H1 (cell line): ENCODE results near the gene ZNF727. TPM values are rescaled to one million over a fixed set of nuclear protein-coding genes. Genes with fewer than 3 reads are reported as not detected.

Experiments
- CTCF ChIA-PET: fragments of 300-600 bp; sonication (Branson Sonifier 250); formaldehyde crosslinking; loops from one replicate; lab custom pipeline; 2021; ENCODE audit not compliant: partially characterized antibody; lab: Charles Lee
- POLR2A ChIA-PET: fragments of 300-600 bp; sonication (Branson Sonifier 250); formaldehyde crosslinking; loops from one replicate; lab custom pipeline; 2021; ENCODE audit warnings: inconsistent platforms; ENCODE audit not compliant: partially characterized antibody; lab: Charles Lee
- DNase-seq, 2 experiments: peaks; one replicate each; pipeline versions ENCODE4 v3.0.0 to v3.0.0-alpha.2; 2010 to 2022; ENCODE audit warnings: low spot score in 2 of 2, low read depth in 1 of 2, mixed read lengths in 1 of 2
- FAIRE-seq: peaks from 2 replicates; lab custom pipeline; 2011; peaks lifted over from hg19 to GRCh38; lab: Jason Lieb, UNC
- H2AFZ ChIP-seq: 2 replicates; pipeline ENCODE4 v1.8.1; 2012; ENCODE audit warnings: low read length, inconsistent platforms
- H2AK5ac ChIP-seq: 2 replicates; pipeline ENCODE4 v1.6.1; 2013; ENCODE audit warnings: low read depth, low read length
- H2BK120ac ChIP-seq: replicated peaks from 2 replicates; pipeline ENCODE3; 2013; ENCODE audit warnings: low read depth, low read length, inconsistent platforms
- H2BK12ac ChIP-seq: 2 replicates; pipeline ENCODE4 v1.6.1; 2013; ENCODE audit warnings: low read depth, low read length
- H2BK15ac ChIP-seq: 2 replicates; pipeline ENCODE4 v1.6.1; 2013; ENCODE audit warnings: low read length
- H2BK20ac ChIP-seq: 2 replicates; pipeline ENCODE4 v1.6.1; 2013; ENCODE audit warnings: low read length
- H2BK5ac ChIP-seq: 2 replicates; pipeline ENCODE4 v1.6.1; 2013; ENCODE audit warnings: low read depth, low read length
- H3K14ac ChIP-seq: 2 replicates; pipeline ENCODE4 v1.6.1; 2013; ENCODE audit warnings: inconsistent platforms; ENCODE audit not compliant: insufficient read length
- H3K18ac ChIP-seq: 2 replicates; pipeline ENCODE4 v1.6.1; 2013; ENCODE audit warnings: low read length; ENCODE audit errors: extremely low read depth
- H3K23ac ChIP-seq: 2 replicates; pipeline ENCODE4 v1.6.1; 2013; ENCODE audit warnings: inconsistent platforms; ENCODE audit not compliant: insufficient read length
- H3K23me2 ChIP-seq: 2 replicates; pipeline ENCODE4 v1.6.1; 2013; ENCODE audit warnings: low read depth, low read length
- H3K27ac ChIP-seq: 2 replicates; pipeline ENCODE4 v1.6.1; 2011; ENCODE audit warnings: low read depth, low read length, inconsistent platforms
- H3K27me3 ChIP-seq, 4 experiments: replicated peaks in 1 of 4; 1 replicate in 1 of 4; 2 replicates in 3 of 4; pipeline versions ENCODE4 v1.6.1 to v1.8.1; 2011 to 2013; ENCODE audit warnings: low read length in 3 of 4, mild to moderate bottlenecking in 3 of 4, inconsistent platforms in 2 of 4, mixed read lengths in 2 of 4, moderate library complexity in 1 of 4; ENCODE audit not compliant: control insufficient read depth in 3 of 4, insufficient read depth in 3 of 4; ENCODE audit errors: extremely low read depth in 1 of 4
- H3K36me3 ChIP-seq, 4 experiments: 2 replicates each; pipeline versions ENCODE4 v1.6.1 to v1.8.1; 2011 to 2013; ENCODE audit warnings: mild to moderate bottlenecking in 4 of 4, low read length in 3 of 4, moderate library complexity in 2 of 4, control low read depth in 1 of 4, inconsistent platforms in 1 of 4; ENCODE audit not compliant: insufficient read depth in 4 of 4, control insufficient read depth in 2 of 4
- H3K4ac ChIP-seq: replicated peaks from 2 replicates; pipeline ENCODE3; 2013; ENCODE audit warnings: low read length, low read depth, mixed read lengths, inconsistent platforms; ENCODE audit not compliant: insufficient read length
- H3K4me1 ChIP-seq, 4 experiments: replicated peaks in 1 of 4; 1 replicate in 1 of 4; 2 replicates in 3 of 4; pipeline versions ENCODE4 v1.6.1 to v1.8.1; 2011 to 2013; ENCODE audit warnings: low read length in 3 of 4, inconsistent platforms in 2 of 4, mixed read lengths in 1 of 4; ENCODE audit not compliant: insufficient read depth in 4 of 4, control insufficient read depth in 3 of 4
- H3K4me2 ChIP-seq, 2 experiments: 2 replicates each; pipeline versions ENCODE4 v1.6.1 to v1.8.1; 2011 to 2013; ENCODE audit warnings: low read depth in 2 of 2, low read length in 2 of 2, control low read depth in 1 of 2, inconsistent platforms in 1 of 2, mild to moderate bottlenecking in 1 of 2; ENCODE audit not compliant: insufficient read depth in 1 of 2
- H3K4me3 ChIP-seq, 4 experiments: fragments of 200-600, 300-600 bp in 1 of 4; sonication (generic), shearing (Covaris generic), sonication (Bioruptor Twin) in 1 of 4; 2 replicates each; pipeline versions ENCODE4 v1.5.1 to v1.8.1; 2011 to 2016; ENCODE audit warnings: low read length in 4 of 4, low read depth in 3 of 4, control low read depth in 2 of 4, inconsistent platforms in 2 of 4, mild to moderate bottlenecking in 2 of 4, mixed read lengths in 1 of 4, moderate library complexity in 1 of 4; ENCODE audit not compliant: insufficient read depth in 2 of 4; ENCODE audit errors: extremely low read depth in 1 of 4
- H3K56ac ChIP-seq: replicated peaks from 2 replicates; pipeline ENCODE3; 2013; ENCODE audit warnings: low read depth, mild to moderate bottlenecking, mixed read lengths, low read length, inconsistent platforms; ENCODE audit not compliant: insufficient read length
- H3K79me1 ChIP-seq: 2 replicates; pipeline ENCODE4 v1.6.1; 2013; ENCODE audit warnings: low read depth, low read length, control low read depth
- H3K79me2 ChIP-seq, 2 experiments: 2 replicates each; pipeline versions ENCODE4 v1.6.1 to v1.8.1; 2012 to 2013; ENCODE audit warnings: low read length in 2 of 2, mild to moderate bottlenecking in 2 of 2, inconsistent platforms in 1 of 2; ENCODE audit not compliant: insufficient read depth in 2 of 2, control insufficient read depth in 1 of 2
- H3K9ac ChIP-seq, 4 experiments: replicated peaks in 1 of 4; 1 replicate in 1 of 4; 2 replicates in 3 of 4; pipeline versions ENCODE4 v1.6.1 to v1.8.1; 2011 to 2013; ENCODE audit warnings: low read depth in 3 of 4, low read length in 3 of 4, control low read depth in 2 of 4, mild to moderate bottlenecking in 2 of 4, moderate library complexity in 2 of 4, inconsistent platforms in 1 of 4; ENCODE audit errors: extremely low read depth in 1 of 4
- H3K9me3 ChIP-seq, 2 experiments: 2 replicates each; pipeline versions ENCODE4 v1.6.1 to v1.8.1; 2012 to 2013; ENCODE audit warnings: mild to moderate bottlenecking in 2 of 2, moderate library complexity in 2 of 2, control low read depth in 1 of 2, inconsistent platforms in 1 of 2, low read depth in 1 of 2, low read length in 1 of 2, mixed read lengths in 1 of 2; ENCODE audit not compliant: insufficient read depth in 2 of 2
- H4K20me1 ChIP-seq, 2 experiments: replicated peaks in 1 of 2; 2 replicates each; pipeline versions ENCODE3 to v1.8.1; 2011 to 2013; ENCODE audit warnings: inconsistent platforms in 2 of 2, low read length in 2 of 2, mild to moderate bottlenecking in 1 of 2; ENCODE audit not compliant: insufficient read depth in 2 of 2, control insufficient read depth in 1 of 2
- H4K5ac ChIP-seq: 2 replicates; pipeline ENCODE4 v1.6.1; 2013; ENCODE audit warnings: low read length, low read depth, mixed read lengths, inconsistent platforms; ENCODE audit not compliant: insufficient read length
- H4K8ac ChIP-seq: 2 replicates; pipeline ENCODE4 v1.8.0; 2013; ENCODE audit warnings: mild to moderate bottlenecking, moderate library complexity, low read length, inconsistent platforms; ENCODE audit not compliant: insufficient read depth; ENCODE audit errors: extremely low read depth
- H4K91ac ChIP-seq: replicated peaks from 2 replicates; pipeline ENCODE3; 2013; ENCODE audit warnings: low read length, mixed read lengths, inconsistent platforms; ENCODE audit not compliant: insufficient read length
- CBX8 ChIP-seq: fragments of 300-800, 300-1000 bp; sonication (generic); IDR thresholded peaks from 2 replicates; pipeline ENCODE4 v1.7.1; 2016; ENCODE audit warnings: low read depth, low read length, borderline replicate concordance
- GABPA ChIP-seq: IDR thresholded peaks from 2 replicates; pipeline ENCODE4 v1.6.1; 2011; ENCODE audit warnings: mild to moderate bottlenecking, low read length, moderate library complexity, borderline replicate concordance; ENCODE audit not compliant: insufficient read depth
- KDM1A ChIP-seq: fragments of 200-600, 300-600 bp; sonication (generic); IDR thresholded peaks from 2 replicates; pipeline ENCODE4 v1.7.1; 2016; ENCODE audit warnings: mild to moderate bottlenecking, low read length, borderline replicate concordance
- MAFK ChIP-seq: IDR thresholded peaks from 2 replicates; pipeline ENCODE4 v1.6.1; 2012; ENCODE audit warnings: low read depth, mild to moderate bottlenecking, improper control_type of control experiment, low read length
- NANOG ChIP-seq: IDR thresholded peaks from 2 replicates; pipeline ENCODE4 v1.6.1; 2011; ENCODE audit warnings: low read length, low read depth, mild to moderate bottlenecking, inconsistent platforms; ENCODE audit not compliant: insufficient read depth, poor library complexity, severe bottlenecking
- PHF8 ChIP-seq: fragments of 200-600 bp; sonication (generic); conservative IDR thresholded peaks from 2 replicates; pipeline ENCODE4 v1.7.1; 2012; ENCODE audit warnings: low read depth, mild to moderate bottlenecking, inconsistent platforms, low read length, moderate library complexity
- POLR2A ChIP-seq, 2 experiments: IDR thresholded peaks; 1 replicate in 1 of 2; 2 replicates in 1 of 2; pipeline ENCODE4 v1.6.1; 2011; ENCODE audit warnings: low read depth in 2 of 2, low read length in 2 of 2, mild to moderate bottlenecking in 2 of 2; ENCODE audit errors: control extremely low read depth in 1 of 2
- POU5F1 ChIP-seq: IDR thresholded peaks from 2 replicates; pipeline ENCODE4 v1.6.1; 2011; ENCODE audit warnings: low read depth, mild to moderate bottlenecking, low read length, moderate library complexity
- ZNF274 ChIP-seq: IDR thresholded peaks from 2 replicates; pipeline ENCODE4 v1.7.0; 2012; ENCODE audit warnings: low read length, borderline replicate concordance; ENCODE audit errors: extremely low read depth
- WGBS, 2 experiments: shearing (Covaris generic) in 1 of 2; methylation state at CpG; one replicate each; pipeline versions ENCODE4 v1.1.6 to v1.1.7; 2013 to 2015; ENCODE audit warnings: low lambda C conversion rate in 2 of 2, mixed read lengths in 2 of 2, inconsistent platforms in 1 of 2, low coverage in 1 of 2, missing lambda C conversion rate in 1 of 2; ENCODE audit not compliant: insufficient replicate concordance in 2 of 2, insufficient coverage in 1 of 2, insufficient read length in 1 of 2; ENCODE audit errors: extremely low coverage in 1 of 2, missing lambda C conversion rate in 1 of 2; 5-methylcytosine and 5-hydroxymethylcytosine counted together
- polyA plus RNA-seq, 7 experiments: library from polyadenylated mRNA; depleted of rRNA in 3 of 7; stranded (reverse) in 5 of 7; unstranded in 2 of 7; fragments of >200 nt in 5 of 7; fragments of 200-250 nt in 2 of 7; gene quantifications; 1 replicate in 5 of 7; 2 replicates in 1 of 7; 4 replicates in 1 of 7; pipeline versions ENCODE4 v1.2.1 to v1.2.3, GENCODE V29; 2011 to 2013; ENCODE audit warnings: missing spikeins in 2 of 7, mixed read lengths in 2 of 7
- total RNA-seq: library from RNA; stranded (reverse); fragmentation: NEBNext Ultra II Directional; extraction: Animal tissue kit (Norgen Biotek cat#: 25700); gene quantifications from 2 replicates; pipeline ENCODE4 v1.2.1, GENCODE V29; 2021
- TF ChIP-seq, protein P1 (sequence below): IDR thresholded peaks from 2 replicates; pipeline ENCODE4 v1.6.1; 2012; ENCODE audit warnings: low read length, inconsistent platforms

ZNF727 gene
- total and polyA plus RNA-seq, 2 of the 8 experiments (the other 6 are each of a cell fraction or from before 2014, with no cell fraction given) = not detected

- Histone ChIP-seq H2BK15ac (no peak within 1 kb of the TSS), H3K27me3 (no peaks in the 10 kb centered on the region), H4K91ac (no peak within 1 kb of the TSS), H3K36me3 (no peaks in the 10 kb centered on the region), H2BK12ac (no peak within 1 kb of the TSS), H3K27ac (no peak within 1 kb of the TSS), H4K8ac (no peak within 1 kb of the TSS), H3K79me2 (no peaks in the 10 kb centered on the region), H3K4me2 (no peak within 1 kb of the TSS), H2BK5ac (no peak within 1 kb of the TSS), H3K4ac (no peak within 1 kb of the TSS), H3K18ac (no peak within 1 kb of the TSS), H3K79me1 (no peaks in the 10 kb centered on the region), H2AK5ac (no peak within 1 kb of the TSS), H2AFZ (no peak within 1 kb of the TSS), H2BK120ac (no peak within 1 kb of the TSS), H3K56ac (no peak within 1 kb of the TSS), H2BK20ac (no peak within 1 kb of the TSS), H3K23me2 (no peaks in the 10 kb centered on the region), H3K9ac (no peak within 1 kb of the TSS), H4K5ac (no peak within 1 kb of the TSS), H3K9me3 (peaks cover 36 to 61% of the 10 kb centered on the region in 2 experiments), H3K23ac (no peak within 1 kb of the TSS), H3K14ac (no peak within 1 kb of the TSS), H3K4me1 (no peaks in the 10 kb centered on the region), H4K20me1 (no peaks in the 10 kb centered on the region), H3K4me3 (no peak within 1 kb of the TSS)
- POLR2A ChIA-PET = no interaction called here
- FAIRE-seq (no peak), DNase-seq (no peak)
- CTCF ChIA-PET = no interaction called here
- TF ChIP-seq GABPA (no peak), PHF8 (no peak), CBX8 (no peak), POLR2A (IDR thresholded peaks at IDR 0.05; ENCODE audit: control extremely low read depth in 1 of 2, low read depth in 2 of 2, low read length in 2 of 2) (no peak), MAFK (no peak), POU5F1 (no peak), ZNF274 (no peak), KDM1A (no peak), NANOG (no peak)
- TF ChIP-seq, protein P1, sequence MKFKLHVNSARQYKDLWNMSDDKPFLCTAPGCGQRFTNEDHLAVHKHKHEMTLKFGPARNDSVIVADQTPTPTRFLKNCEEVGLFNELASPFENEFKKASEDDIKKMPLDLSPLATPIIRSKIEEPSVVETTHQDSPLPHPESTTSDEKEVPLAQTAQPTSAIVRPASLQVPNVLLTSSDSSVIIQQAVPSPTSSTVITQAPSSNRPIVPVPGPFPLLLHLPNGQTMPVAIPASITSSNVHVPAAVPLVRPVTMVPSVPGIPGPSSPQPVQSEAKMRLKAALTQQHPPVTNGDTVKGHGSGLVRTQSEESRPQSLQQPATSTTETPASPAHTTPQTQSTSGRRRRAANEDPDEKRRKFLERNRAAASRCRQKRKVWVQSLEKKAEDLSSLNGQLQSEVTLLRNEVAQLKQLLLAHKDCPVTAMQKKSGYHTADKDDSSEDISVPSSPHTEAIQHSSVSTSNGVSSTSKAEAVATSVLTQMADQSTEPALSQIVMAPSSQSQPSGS = no peak
- WGBS, 2 experiments = 80% methylated on average over 9 of the region's 10 CpGs; no CpG with 5 or more reads in 1 of the 2 experiments
Observed at GRCh38 chr7:63998549-63998948, 46.7 kb upstream of the ZNF727 start, which contains the start of gene ZNF722. TSS of gene ZNF722 (plus strand) at chr7:63998849. CDS start at chr7:63998962, 113 bp downstream.
